WTC11 (cell line): ENCODE data around the gene SAA1.
"Not testable (repeated sequence)": the region's sequence is repeated elsewhere in the genome, so short reads cannot be mapped to it uniquely, and the experiment has no call there.

ENCODE experiments used
- CTCF ChIP-seq: fragments of 200-600 bp; IDR thresholded peaks from 2 replicates; pipeline ENCODE4 v1.8.0; 2022; ENCODE audit warnings: antibody characterized with exemption
- E2F1 ChIP-seq: sonication (generic); formaldehyde crosslinking; IDR thresholded peaks from 2 replicates; pipeline ENCODE4 v1.8.0; 2022; ENCODE audit warnings: mild to moderate bottlenecking, missing genetic modification reagents
- ESRRA ChIP-seq: sonication (generic); formaldehyde crosslinking; IDR thresholded peaks from 2 replicates; pipeline ENCODE4 v1.8.1; 2022; ENCODE audit warnings: mild to moderate bottlenecking, missing genetic modification reagents, borderline replicate concordance
- HMGXB4 ChIP-seq: sonication (generic); formaldehyde crosslinking; IDR thresholded peaks from 2 replicates; pipeline ENCODE4 v1.8.1; 2023; ENCODE audit warnings: mild to moderate bottlenecking, moderate library complexity, missing genetic modification reagents
- MLX ChIP-seq: sonication (generic); formaldehyde crosslinking; IDR thresholded peaks from 2 replicates; pipeline ENCODE4 v1.8.1; 2023; ENCODE audit warnings: mild to moderate bottlenecking, missing genetic modification reagents, moderate library complexity
- NR3C1 ChIP-seq: sonication (generic); formaldehyde crosslinking; conservative IDR thresholded peaks from 2 replicates; pipeline ENCODE4 v1.8.1; 2023; ENCODE audit warnings: low read depth, mild to moderate bottlenecking, missing genetic modification reagents
- SOX15 ChIP-seq: fragments of 250-450 bp; sonication (Bioruptor Pico); IDR thresholded peaks from 2 replicates; pipeline ENCODE4 v1.9.0; 2021; ENCODE audit warnings: mild to moderate bottlenecking
- ZNF121 ChIP-seq: sonication (generic); formaldehyde crosslinking; IDR thresholded peaks from 2 replicates; pipeline ENCODE4 v1.8.0; 2023; ENCODE audit warnings: missing genetic modification reagents

GRCh38 chr11:18246379-18247190 is 19.5 kb upstream of the SAA1 start:
- TF ChIP-seq ZNF121 (CRISPR knock-in tag); CTCF; HMGXB4 (CRISPR knock-in tag); NR3C1 (CRISPR knock-in tag); MLX; ESRRA (CRISPR knock-in tag); SOX15 (CRISPR knock-in tag); E2F1: not testable (repeated sequence)
